Stimulated activated CD8-positive, alpha-beta memory T cell treated with anti-CD3 and anti-CD28 coated beads, Interleukin-15, amount 100 ng/mL, for 1 hour (primary cell): Measurements from ENCODE around the gene PNKD.

Source experiments
- DNase-seq: peaks from one replicate; pipeline ENCODE4 v3.0.0-alpha.2; 2020; ENCODE audit warnings: low read depth

PNKD gene

GRCh38 chr2:218317835-218318234, 47.5 kb downstream of the PNKD start:
- DNase-seq, result no peak

GRCh38 chr2:218318241-218318640, 47.9 kb downstream of the PNKD start:
- no peak for DNase-seq

DNA sequence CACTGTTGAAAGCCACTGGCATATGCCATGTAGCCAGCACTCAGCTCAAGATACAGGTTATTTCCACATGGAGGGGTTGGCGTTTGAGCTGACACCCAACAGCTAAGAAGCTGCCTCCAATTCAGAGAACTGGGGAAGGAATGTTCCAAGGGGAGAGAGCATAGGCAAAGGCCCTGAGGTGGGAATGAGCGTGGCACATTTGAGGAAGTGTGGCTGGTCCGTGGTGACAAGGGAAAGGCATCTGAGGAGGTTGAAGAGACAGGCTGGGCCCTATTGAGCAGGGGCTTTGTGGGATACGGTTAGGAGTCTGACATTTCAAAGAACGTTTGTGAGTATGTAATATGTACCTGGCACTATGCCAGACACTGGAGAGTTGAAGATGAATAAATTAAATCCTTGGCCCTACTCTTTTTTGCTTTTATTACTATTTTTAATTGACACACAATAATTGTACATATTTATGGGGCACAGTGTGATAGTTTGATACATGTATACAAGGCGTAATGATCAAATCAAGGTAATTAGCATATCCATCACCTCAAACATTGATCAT, 49.6 kb downstream of the PNKD start:
- DNase-seq, result no peak

GRCh38 chr2:218320704-218321336, 50.5 kb downstream of the PNKD start:
- DNase-seq, result no peak

DNA sequence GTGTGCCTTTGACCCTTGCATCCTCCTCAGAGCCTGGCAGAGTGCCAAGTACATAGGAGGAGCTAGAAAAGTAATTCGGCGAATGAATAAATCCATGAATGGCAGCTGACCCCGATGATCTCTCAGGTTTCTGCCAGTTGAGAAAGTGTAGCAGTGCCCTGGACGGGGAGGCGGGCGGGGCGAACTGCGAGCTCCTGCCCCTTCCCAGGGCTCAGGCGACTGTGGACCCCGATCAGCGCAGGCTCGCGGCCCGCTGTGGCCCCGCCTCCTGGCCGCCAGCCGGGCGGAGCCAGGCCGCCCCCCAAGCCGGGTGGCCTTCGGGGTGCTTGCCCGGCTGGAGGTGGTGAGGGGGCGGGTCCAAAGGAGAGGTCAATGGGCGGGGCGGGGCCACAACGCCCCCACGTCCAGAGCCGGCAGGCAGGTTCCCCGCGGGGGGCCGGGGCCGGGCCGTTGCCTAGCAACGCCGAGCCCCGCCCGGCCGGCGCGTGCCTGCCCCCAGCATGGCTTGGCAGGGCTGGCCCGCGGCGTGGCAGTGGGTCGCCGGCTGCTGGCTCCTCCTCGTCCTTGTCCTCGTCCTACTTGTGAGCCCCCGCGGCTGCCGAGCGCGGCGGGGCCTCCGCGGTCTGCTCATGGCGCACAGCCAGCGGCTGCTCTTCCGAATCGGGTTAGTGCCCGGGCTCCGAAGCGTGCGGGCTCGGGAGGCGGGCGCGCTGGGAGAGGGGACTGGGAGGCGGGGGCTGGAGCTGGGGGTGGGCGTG, 52.6 kb downstream of the PNKD start:
- DNase-seq, result no peak

DNA sequence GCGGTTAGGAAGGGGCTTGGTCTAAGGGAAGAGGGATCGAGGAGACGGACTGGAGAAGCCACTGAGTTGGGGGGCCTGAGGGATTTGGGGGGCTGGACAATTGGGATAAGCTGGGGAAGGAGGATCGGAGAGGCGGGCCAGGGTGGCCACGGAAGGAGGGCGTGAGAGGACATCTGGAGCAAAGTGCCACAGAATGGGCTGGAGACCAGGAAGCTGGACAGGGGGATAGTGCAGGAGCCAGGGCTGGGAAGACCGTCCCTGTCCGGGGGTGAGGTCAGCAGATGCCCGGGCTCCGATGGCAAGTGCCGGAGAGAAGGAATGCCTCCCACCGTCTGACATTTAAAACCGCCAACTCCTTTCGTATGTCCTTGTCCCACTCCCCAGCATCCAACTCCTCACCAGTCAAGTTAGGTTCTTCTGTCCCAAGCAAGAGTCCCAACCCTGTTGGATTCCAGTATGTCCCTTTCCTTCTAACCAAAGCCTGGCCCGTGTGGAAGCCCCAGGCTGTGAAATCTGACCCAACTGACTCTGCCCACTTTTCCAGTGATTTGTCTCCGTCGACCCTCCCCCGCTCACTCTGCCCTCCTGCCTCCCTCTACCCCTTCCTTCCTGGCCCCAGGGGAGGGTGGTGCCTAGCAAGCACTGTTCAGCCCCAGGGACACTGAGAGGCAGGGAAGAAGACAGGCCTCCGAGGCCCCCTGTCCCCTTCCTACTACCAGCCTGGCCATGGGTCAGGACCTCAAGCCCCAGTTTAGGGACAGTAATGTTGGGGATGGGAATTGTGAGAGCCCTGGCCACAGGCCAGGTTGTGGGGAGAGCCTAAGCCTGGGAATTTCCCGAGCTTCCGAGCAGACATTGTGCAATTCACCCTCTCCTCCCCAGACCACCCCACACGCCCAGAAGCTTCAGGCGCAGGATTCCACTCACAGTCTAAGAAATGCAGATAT, 53.5 kb downstream of the PNKD start:
- no peak for DNase-seq

- DNase-seq, result no peak
These were observed 55.3 kb downstream of the PNKD start for GRCh38 chr2:218325566-218326160.

- DNase-seq, result no peak
These were observed 56.0 kb downstream of the PNKD start for GRCh38 chr2:218326315-218326714.

GRCh38 chr2:218327451-218328210, 57.3 kb downstream of the PNKD start:
- DNase-seq, result no peak

DNA sequence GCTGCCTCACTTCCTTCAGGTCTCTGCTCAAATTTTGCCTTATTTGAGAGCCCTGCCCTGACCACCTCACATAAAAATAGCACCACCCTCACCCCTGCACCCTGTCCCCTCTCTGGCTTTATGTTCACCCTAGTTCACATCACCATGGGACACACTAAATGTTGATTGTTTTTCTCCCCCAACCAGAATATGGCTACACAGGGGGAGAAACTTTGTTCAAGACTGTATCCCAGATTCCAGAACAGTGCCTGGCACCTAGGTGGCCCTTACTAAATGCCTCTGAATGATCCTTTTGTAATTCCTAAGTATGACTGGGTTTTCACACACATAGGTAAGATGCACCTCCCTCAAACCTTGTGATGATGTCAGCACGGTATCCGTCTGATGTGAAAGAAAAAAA, 58.0 kb downstream of the PNKD start:
- no peak for DNase-seq

DNA sequence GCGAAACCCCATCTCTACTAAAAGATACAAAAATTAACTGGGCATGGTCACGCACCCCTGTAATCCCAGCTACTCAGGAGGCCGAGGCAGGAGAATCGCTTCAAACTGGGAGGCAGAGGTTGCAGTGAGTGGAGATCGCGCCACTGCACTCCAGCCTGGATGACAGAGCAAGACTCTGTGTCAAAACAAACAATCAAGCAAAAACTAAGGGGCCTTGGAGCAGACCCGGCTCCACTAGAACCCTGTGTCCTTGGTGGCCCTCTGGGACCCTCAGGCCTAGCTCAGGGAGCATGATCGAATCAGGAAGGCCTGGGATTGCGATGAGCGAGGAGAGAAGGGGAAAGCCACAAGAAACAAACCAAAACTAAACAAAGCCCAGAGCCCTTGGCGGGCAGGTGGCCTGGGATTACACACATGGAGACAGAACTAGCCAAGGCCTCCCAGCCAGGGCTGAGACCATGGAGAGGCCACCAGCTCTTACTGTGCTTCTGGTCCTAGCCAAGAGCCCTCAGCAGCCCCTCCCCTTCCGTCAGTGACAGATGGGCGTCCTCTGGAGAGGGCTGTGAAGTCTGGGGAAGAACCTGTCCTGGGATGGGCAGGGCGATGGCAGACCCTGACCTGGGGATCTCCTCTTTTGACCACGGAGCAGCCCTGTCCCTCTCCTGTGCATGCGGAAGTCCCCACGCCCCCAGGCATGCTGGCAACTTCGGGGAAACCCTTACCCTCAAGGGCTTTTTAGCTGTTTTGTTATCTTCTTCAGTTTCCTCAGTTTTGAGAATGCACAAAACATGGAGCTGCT, 58.9 kb downstream of the PNKD start:
- DNase-seq, result no peak

- DNase-seq, result no peak
These were observed 59.7 kb downstream of the PNKD start for GRCh38 chr2:218329826-218330593.

DNA sequence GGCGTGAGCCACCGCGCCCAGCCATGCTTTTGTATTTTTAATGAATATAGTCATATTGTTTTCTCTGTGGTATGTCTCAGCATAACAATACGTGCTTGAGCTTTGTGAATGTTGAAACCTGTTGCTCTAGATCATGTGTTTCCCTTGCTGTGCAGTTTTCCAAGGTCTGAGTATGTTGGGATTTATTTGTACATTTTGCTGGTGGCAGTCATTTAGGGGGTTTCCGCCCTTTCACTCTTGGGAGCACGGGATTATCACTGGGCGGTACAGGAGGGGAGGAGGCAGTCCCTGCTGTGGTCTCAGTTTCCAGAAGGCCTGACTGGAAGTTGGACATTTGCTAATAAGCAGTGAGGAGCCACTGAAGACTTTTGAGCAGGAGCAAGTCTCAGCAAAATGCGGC, 61.4 kb downstream of the PNKD start:
- no peak for DNase-seq

- DNase-seq, result no peak
These were observed 62.0 kb downstream of the PNKD start for GRCh38 chr2:218332288-218332687.

GRCh38 chr2:218332920-218333645, 62.8 kb downstream of the PNKD start:
- DNase-seq, result no peak

DNA sequence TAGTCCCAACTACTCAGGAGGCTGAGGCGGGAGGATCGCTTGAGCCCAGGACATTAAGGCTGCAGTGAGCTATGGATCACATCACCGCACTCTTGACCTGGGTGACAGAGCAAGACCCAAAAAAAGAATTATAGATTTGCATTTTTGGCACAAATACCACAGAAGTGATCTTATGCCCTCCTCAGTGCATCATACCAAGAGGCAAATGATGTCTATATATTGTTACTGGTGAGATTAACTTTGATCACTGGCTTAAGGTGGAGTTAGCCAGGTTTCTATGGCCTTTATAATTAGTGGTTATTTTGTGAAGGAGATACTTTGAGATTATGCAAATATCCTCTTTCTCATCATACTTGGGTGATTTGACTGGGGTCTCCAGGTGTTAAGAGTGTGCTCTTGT, 64.2 kb downstream of the PNKD start:
- DNase-seq, result no peak

- DNase-seq, result no peak
These were observed 70.3 kb downstream of the PNKD start for GRCh38 chr2:218340656-218341055.

- DNase-seq, result no peak
These were observed 71.1 kb downstream of the PNKD start for GRCh38 chr2:218341381-218341780.

DNA sequence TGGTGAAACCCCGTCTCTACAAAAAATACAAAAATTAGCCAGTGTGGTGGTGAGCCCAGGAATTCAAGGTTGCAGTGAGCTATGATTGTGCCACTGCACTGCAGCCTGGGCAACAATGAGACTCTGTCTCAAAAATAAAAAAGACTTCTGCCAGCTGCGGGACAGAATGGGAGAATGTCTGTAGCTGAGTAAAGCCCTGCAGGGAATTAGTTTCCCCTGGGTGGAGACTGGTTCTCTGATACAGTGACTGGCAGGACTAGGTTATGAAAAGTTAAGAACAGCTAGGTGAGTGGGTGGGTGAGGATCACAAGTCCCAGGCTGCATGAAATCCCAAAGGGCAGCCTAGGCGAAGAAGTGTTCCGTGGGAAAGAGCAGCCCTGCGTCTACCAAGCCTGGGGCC, 72.5 kb downstream of the PNKD start:
- no peak for DNase-seq
